ENCODE results near the gene VWA7.

VWA7 gene

DNA sequence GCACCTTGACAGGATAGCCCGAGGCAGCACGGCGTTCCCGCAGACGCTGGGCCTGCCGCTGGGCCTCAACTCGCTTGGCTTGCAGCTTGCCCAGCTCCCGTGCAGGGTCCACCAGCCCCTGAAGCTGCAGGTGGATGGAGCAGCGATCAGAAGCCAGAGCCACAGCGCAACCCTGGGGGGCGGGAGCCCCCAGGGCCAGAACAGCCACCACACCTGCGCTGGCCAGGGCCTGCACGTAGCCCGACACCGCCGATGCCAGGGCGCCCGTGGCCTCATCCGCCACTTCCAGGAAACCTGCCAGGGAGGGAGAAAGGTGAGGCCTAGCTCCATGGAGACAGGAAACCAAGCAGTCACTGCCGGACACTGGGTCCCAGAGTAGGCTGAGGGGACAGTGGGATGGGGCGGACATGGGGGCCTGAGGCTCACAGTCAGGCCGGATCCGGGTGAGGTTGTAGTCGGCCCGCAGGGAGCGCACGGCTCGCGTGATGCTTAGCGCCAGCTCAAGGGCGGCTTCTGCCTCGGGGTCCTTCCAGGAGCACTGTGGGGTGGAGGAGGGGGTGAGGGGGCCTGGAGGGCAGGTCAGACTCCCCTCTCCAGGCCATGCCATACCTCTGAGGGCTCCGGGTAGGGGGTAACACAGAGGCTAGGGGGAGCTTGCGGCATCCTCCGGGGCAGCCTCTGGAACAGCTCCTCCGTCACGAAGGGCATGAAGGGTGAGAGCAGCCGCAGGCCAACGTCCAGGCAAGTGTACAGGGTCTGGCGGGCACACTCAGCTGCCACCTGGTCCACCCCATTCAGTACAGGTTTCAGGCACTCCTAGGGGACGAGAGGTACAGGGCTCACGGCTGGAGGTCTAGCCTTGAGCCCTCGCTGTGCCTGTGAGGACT, 2.1 kb upstream of the VWA7 start:
- DNase-seq (ENCODE audit: low read depth): no peak
- H3K4me3 ChIP-seq (ENCODE audit: low read depth, low read length): no peak overlapping the region
- TF ChIP-seq, protein P1, sequence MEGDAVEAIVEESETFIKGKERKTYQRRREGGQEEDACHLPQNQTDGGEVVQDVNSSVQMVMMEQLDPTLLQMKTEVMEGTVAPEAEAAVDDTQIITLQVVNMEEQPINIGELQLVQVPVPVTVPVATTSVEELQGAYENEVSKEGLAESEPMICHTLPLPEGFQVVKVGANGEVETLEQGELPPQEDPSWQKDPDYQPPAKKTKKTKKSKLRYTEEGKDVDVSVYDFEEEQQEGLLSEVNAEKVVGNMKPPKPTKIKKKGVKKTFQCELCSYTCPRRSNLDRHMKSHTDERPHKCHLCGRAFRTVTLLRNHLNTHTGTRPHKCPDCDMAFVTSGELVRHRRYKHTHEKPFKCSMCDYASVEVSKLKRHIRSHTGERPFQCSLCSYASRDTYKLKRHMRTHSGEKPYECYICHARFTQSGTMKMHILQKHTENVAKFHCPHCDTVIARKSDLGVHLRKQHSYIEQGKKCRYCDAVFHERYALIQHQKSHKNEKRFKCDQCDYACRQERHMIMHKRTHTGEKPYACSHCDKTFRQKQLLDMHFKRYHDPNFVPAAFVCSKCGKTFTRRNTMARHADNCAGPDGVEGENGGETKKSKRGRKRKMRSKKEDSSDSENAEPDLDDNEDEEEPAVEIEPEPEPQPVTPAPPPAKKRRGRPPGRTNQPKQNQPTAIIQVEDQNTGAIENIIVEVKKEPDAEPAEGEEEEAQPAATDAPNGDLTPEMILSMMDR (IDR thresholded peaks at IDR 0.05; ENCODE audit: insufficient read depth, low read depth, low read length, missing control alignments): no peak

DNA sequence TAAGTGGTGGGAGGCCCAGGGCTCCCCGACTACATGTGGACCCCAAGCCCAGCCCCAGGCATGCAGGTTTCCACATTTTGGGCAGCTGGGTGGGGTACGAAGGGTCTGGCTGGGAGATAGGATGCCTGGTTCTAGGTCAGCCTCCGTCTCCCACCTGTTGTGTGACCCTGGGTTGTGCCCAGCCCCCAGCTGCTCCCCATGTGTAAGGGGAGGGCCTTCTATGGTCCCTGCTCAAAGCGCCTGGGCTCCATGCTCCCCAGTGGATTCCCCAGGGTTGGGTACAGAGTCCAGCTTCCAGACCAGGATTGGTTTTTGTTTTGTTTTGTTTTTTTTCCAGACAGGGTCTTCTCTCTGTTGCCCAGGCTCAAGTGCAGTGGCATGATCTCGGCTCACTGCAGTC, 1.1 kb upstream of the VWA7 start:
- H3K4me3 ChIP-seq (ENCODE audit: low read depth, low read length): no peak overlapping the region
- DNase-seq (ENCODE audit: low read depth): no peak
- TF ChIP-seq, protein P1 (IDR thresholded peaks at IDR 0.05; ENCODE audit: insufficient read depth, low read depth, low read length, missing control alignments): no peak

DNA sequence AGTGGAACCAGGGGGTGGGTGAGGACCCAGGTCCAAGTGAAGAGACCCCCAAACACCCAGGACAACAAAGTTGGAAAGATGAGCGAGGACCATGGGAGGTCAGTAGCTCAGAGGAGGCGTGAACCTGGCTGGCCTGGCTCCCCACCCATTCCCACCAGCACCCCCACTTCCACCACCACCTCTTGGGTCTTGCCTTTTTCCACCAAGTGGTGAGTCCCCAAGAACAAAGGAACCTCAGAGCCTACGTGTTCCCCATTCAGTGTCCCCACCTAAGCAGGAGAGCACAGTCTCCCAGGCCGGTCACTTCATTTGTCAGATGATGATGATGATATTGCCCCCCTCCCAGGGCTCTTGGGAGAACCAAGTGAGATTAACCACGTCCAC, 531 bp upstream of the VWA7 start:
- no peak for DNase-seq (ENCODE audit: low read depth)

DNA sequence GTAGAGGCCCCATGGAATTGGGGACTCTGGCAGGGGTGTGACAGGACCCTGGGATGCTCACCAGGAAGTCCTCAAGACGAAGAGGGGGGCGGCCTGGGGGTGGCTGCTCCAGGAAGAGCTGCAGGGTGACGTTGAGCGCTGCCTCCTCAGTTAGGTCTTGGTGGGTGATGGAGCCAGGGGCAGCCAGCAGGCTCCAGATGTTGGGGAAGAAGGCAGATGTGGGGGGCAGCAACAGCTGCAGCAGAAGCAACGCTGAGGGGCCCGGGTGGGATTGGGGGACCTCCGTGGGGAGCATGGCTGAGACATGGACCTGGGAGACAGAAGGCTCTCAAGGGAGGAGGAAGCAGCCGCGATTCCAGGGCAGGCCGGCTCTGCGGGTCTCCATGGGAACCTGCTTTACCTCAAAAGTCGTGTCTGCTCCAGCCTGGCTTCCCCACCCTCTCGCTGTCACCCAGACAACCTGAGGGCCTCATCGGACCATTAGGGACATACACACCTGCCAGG, 591 bp downstream of the VWA7 start:
- TF ChIP-seq, protein P1 (IDR thresholded peaks at IDR 0.05; ENCODE audit: insufficient read depth, low read depth, low read length, missing control alignments): no peak
- no peak for DNase-seq (ENCODE audit: low read depth)
- no peak overlapping the region for H3K4me3 ChIP-seq (ENCODE audit: low read depth, low read length)

More for the DNA sequence above, 531 bp upstream of the VWA7 start:
- H3K4me3 ChIP-seq (ENCODE audit: low read depth, low read length): no peak overlapping the region
- TF ChIP-seq, protein P1 (IDR thresholded peaks at IDR 0.05; ENCODE audit: insufficient read depth, low read depth, low read length, missing control alignments): no peak

DNA sequence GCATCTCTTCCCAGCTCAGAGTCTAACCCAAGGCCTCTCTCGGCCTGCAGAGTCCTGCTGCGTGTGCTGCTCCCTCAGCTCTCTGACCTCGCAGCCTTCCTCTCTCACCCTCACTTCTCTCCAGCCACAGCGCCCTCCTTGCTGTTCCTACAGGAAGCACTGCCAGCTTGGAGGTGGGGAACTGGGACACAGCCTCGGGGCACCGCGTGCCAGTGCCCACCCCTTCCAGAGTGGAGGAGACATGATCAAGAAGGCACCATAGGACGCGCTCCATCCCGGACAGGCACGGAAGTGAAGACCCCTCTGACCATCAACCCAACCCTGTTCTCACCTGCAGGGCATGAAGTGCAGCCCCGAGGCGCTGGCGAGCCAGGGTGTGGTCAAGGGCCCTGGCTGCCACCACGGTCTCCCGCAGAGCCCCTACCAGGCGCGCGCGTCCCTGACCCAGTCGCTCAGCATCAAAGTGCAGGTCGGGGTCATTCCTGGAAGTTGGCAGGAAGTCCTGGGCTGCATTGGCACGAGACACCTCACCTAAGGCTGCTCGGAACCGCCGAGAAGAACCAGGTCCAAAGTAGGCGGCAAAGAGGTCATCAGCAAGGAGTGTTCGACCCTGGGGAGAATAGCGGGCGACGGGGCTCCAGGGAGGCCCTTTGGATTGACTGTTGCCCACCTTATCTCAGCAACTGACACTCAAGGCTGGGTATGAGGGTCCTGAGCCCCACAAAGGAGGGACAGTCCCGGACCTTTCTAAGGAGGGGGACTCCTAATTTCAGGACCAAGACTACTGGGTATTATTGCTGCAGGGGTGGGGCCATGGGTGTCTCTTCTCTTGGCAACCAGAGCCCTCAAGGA, 1.3 kb downstream of the VWA7 start:
- TF ChIP-seq, protein P1 (IDR thresholded peaks at IDR 0.05; ENCODE audit: insufficient read depth, low read depth, low read length, missing control alignments): no peak
- no peak for DNase-seq (ENCODE audit: low read depth)
- no peak overlapping the region for H3K4me3 ChIP-seq (ENCODE audit: low read depth, low read length)

DNA sequence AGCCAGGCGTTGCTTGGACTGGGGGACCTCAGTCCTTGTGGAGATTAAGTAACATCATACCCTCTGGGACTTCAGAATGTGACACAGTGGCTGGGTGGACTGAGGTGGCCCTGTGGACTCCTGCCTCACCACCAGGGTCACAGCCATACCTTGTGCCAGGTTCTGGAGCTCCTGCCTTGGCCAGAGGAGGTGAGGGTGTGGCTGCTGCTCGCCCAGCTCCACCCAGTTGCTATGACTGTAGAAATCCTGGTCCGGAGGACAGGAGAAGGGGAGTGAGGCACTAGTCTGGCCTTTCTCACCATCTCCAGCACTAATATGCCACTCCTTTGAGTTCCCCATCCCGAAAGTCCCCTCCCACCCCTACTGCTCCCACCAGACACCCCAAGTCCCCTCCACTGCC, 1.9 kb downstream of the VWA7 start:
- TF ChIP-seq, protein P1 (IDR thresholded peaks at IDR 0.05; ENCODE audit: insufficient read depth, low read depth, low read length, missing control alignments): no peak
- H3K4me3 ChIP-seq (ENCODE audit: low read depth, low read length): no peak overlapping the region
- no peak for DNase-seq (ENCODE audit: low read depth)
